ENCODE measurements around the gene SNCG. TPM values are rescaled to one million over a fixed set of nuclear protein-coding genes. Genes with fewer than 3 reads are reported as not detected.
"Not testable (repeated sequence)": the region's sequence is repeated elsewhere in the genome, so short reads cannot be mapped to it uniquely, and the experiment has no call there.

SNCG gene
- total and polyA plus RNA-seq, 2 of the 8 experiments (the other 6 are each of a cell fraction or from before 2014, with no cell fraction given), result 4.4 to 12.2 TPM

DNA sequence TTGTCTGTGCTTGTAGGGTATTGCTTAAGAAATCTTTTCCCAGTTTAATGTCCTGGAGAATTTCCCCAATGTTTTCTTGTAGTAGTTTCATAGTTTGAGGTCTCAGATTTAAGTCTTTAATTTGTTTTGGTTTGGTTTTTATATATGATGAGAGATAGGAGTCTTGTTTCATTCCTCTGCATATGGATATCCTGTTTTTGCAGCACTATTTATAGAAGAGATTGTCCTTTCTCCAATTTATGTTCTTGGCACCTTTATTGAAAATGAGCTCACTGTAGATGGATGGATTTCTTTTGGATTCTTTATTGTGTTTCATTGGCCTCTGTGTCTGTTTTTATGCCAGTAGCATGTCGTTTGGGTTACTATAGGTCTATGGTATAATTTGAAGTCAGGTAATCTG, 30.1 kb downstream of the SNCG start (continued):
- TF ChIP-seq NANOG (IDR thresholded peaks at IDR 0.05; ENCODE audit: insufficient read depth, low read depth, low read length, poor library complexity, severe bottlenecking), result no peak
- TF ChIP-seq GTF2F1 (IDR thresholded peaks at IDR 0.05; ENCODE audit: borderline replicate concordance, low read depth, low read length), result no peak
- no peak for TF ChIP-seq SIRT6 (IDR thresholded peaks at IDR 0.05; ENCODE audit: low read length)
- no peak for TF ChIP-seq TCF12 (IDR thresholded peaks at IDR 0.05; ENCODE audit: low read depth, low read length)
- no peak for TF ChIP-seq PHF8 (conservative IDR thresholded peaks at IDR 0.05; ENCODE audit: low read depth, low read length)

DNA sequence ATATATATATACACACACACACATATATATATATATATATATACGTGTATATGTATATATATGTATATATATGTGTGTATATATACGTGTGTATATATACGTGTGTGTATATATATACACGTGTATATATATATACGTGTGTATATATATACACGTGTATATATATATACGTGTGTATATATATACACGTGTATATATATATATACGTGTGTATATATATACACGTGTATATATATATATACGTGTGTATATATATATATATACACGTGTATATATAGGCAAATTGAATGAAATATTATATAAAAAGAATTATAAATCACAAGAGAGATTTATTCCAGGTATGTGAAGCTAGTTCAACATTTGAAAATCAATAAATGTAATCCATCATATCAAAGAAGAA, 33.0 kb downstream of the SNCG start:
- H3K4me2 ChIP-seq (ENCODE audit: insufficient read depth in 1 of 2, low read depth in 2 of 2, low read length in 2 of 2); H3K9ac ChIP-seq (replicated peaks in 1 of 4; ENCODE audit: extremely low read depth in 1 of 4, low read depth in 3 of 4, low read length in 3 of 4); H3K4me3 ChIP-seq (ENCODE audit: extremely low read depth in 1 of 4, insufficient read depth in 2 of 4, low read depth in 3 of 4, low read length in 4 of 4); H3K23me2 ChIP-seq (ENCODE audit: low read depth, low read length); H4K91ac ChIP-seq (replicated peaks; ENCODE audit: insufficient read length, low read length); H2BK20ac ChIP-seq (ENCODE audit: low read length); H3K56ac ChIP-seq (replicated peaks; ENCODE audit: insufficient read length, low read depth, low read length); H3K4me1 ChIP-seq (replicated peaks in 1 of 4; ENCODE audit: control insufficient read depth in 3 of 4, insufficient read depth in 4 of 4, low read length in 3 of 4); H3K36me3 ChIP-seq (ENCODE audit: control insufficient read depth in 2 of 4, insufficient read depth in 4 of 4, low read length in 3 of 4); H3K23ac ChIP-seq (ENCODE audit: insufficient read length); H2BK5ac ChIP-seq (ENCODE audit: low read depth, low read length); H3K27ac ChIP-seq (ENCODE audit: low read depth, low read length); H3K79me1 ChIP-seq (ENCODE audit: low read depth, low read length); H2AK5ac ChIP-seq (ENCODE audit: low read depth, low read length); H2BK120ac ChIP-seq (replicated peaks; ENCODE audit: low read depth, low read length); DNase-seq (ENCODE audit: low read depth in 1 of 2, low spot score in 2 of 2); H4K5ac ChIP-seq (ENCODE audit: insufficient read length, low read depth, low read length); FAIRE-seq; H4K8ac ChIP-seq (ENCODE audit: extremely low read depth, insufficient read depth, low read length); H3K9me3 ChIP-seq (ENCODE audit: insufficient read depth in 2 of 2, low read depth in 1 of 2, low read length in 1 of 2); H2BK12ac ChIP-seq (ENCODE audit: low read depth, low read length); H2AFZ ChIP-seq (ENCODE audit: low read length); H3K27me3 ChIP-seq (replicated peaks in 1 of 4; ENCODE audit: control insufficient read depth in 3 of 4, extremely low read depth in 1 of 4, insufficient read depth in 3 of 4, low read length in 3 of 4); H3K14ac ChIP-seq (ENCODE audit: insufficient read length); H3K18ac ChIP-seq (ENCODE audit: extremely low read depth, low read length); POLR2A ChIA-PET (ENCODE audit: partially characterized antibody); H2BK15ac ChIP-seq (ENCODE audit: low read length); H4K20me1 ChIP-seq (replicated peaks in 1 of 2; ENCODE audit: control insufficient read depth in 1 of 2, insufficient read depth in 2 of 2, low read length in 2 of 2); H3K4ac ChIP-seq (replicated peaks; ENCODE audit: insufficient read length, low read depth, low read length); H3K79me2 ChIP-seq (ENCODE audit: control insufficient read depth in 1 of 2, insufficient read depth in 2 of 2, low read length in 2 of 2): not testable (repeated sequence)
- CTCF ChIA-PET (ENCODE audit: partially characterized antibody), result interaction anchor here (2.1 kb wide), 1 partner anchor 46 kb away, joined by 11 read pairs; no protein-coding TSS in a partner anchor
- 71% methylated on average over 12 of the region's 12 CpGs; no CpG with 5 or more reads in 1 of the 2 experiments for WGBS, 2 experiments (ENCODE audit: extremely low coverage in 1 of 2, insufficient coverage in 1 of 2, insufficient read length in 1 of 2, insufficient replicate concordance in 2 of 2, low coverage in 1 of 2, low lambda C conversion rate in 2 of 2, missing lambda C conversion rate in 1 of 2)

Data from H1 (cell line).